CD1c-positive myeloid dendritic cell (primary cell): ENCODE data around the gene CNIH2.
A peak's percentile ranks its signal among the peaks of the same experiment; 100 is the strongest.

Experiments used
- DNase-seq: peaks from one replicate; pipeline ENCODE4 v3.0.0-alpha.2; 2016; ENCODE audit errors: extremely low spot score

CNIH2 gene

GRCh38 chr11:66259225-66259624, 18.8 kb upstream of the CNIH2 start:
- DNase-seq, result no peak

- DNase-seq, result no peak
These were observed 18.0 kb upstream of the CNIH2 start for GRCh38 chr11:66259956-66260355.

GRCh38 chr11:66261578-66261977, 16.4 kb upstream of the CNIH2 start:
- DNase-seq, result no peak

GRCh38 chr11:66262191-66262590, 15.8 kb upstream of the CNIH2 start:
- DNase-seq, result no peak

- DNase-seq, result no peak
These were observed 15.3 kb upstream of the CNIH2 start for GRCh38 chr11:66262696-66263095.

GRCh38 chr11:66263231-66263630, 14.7 kb upstream of the CNIH2 start:
- no peak for DNase-seq

- no peak for DNase-seq
These were observed 14.2 kb upstream of the CNIH2 start for GRCh38 chr11:66263785-66264184.

- DNase-seq, result no peak
These were observed 13.6 kb upstream of the CNIH2 start for GRCh38 chr11:66264383-66264782.

- peak; percentile 14 for DNase-seq
These were observed 13.1 kb upstream of the CNIH2 start for GRCh38 chr11:66264914-66265313.

- DNase-seq, result no peak
These were observed 12.2 kb upstream of the CNIH2 start for GRCh38 chr11:66265531-66266377.

GRCh38 chr11:66266378-66267038, 11.5 kb upstream of the CNIH2 start:
- no peak for DNase-seq

- no peak for DNase-seq
These were observed 11.0 kb upstream of the CNIH2 start for GRCh38 chr11:66267039-66267378.

GRCh38 chr11:66267379-66268243, 10.4 kb upstream of the CNIH2 start:
- DNase-seq, result peak; percentile 87

- DNase-seq, result peak; percentile 100
These were observed 9.6 kb upstream of the CNIH2 start, which contains the start of gene RAB1B for GRCh38 chr11:66268244-66268951. RAB1B (plus strand) TSS chr11:66268639; CDS start chr11:66268680, 41 bp downstream.

GRCh38 chr11:66268952-66269905, 8.7 kb upstream of the CNIH2 start:
- DNase-seq, result peak; percentile 62

GRCh38 chr11:66271816-66272215, 6.2 kb upstream of the CNIH2 start:
- no peak for DNase-seq

- DNase-seq, result no peak
These were observed 5.4 kb upstream of the CNIH2 start for GRCh38 chr11:66272596-66272995.

- no peak for DNase-seq
These were observed 3.8 kb upstream of the CNIH2 start for GRCh38 chr11:66274219-66274618.

- DNase-seq, result no peak
These were observed 2.6 kb upstream of the CNIH2 start for GRCh38 chr11:66275396-66275795.

GRCh38 chr11:66275984-66276612, 1.9 kb upstream of the CNIH2 start:
- DNase-seq, result no peak
